8988T (cell line): Measurements from ENCODE around the gene ATP13A3.
"Not testable (repeated sequence)": the region's sequence is repeated elsewhere in the genome, so short reads cannot be mapped to it uniquely, and the experiment has no call there.

Source experiments
- DNase-seq: peaks from one replicate; pipeline ENCODE4 v3.0.0; 2011

Gene ATP13A3

DNA sequence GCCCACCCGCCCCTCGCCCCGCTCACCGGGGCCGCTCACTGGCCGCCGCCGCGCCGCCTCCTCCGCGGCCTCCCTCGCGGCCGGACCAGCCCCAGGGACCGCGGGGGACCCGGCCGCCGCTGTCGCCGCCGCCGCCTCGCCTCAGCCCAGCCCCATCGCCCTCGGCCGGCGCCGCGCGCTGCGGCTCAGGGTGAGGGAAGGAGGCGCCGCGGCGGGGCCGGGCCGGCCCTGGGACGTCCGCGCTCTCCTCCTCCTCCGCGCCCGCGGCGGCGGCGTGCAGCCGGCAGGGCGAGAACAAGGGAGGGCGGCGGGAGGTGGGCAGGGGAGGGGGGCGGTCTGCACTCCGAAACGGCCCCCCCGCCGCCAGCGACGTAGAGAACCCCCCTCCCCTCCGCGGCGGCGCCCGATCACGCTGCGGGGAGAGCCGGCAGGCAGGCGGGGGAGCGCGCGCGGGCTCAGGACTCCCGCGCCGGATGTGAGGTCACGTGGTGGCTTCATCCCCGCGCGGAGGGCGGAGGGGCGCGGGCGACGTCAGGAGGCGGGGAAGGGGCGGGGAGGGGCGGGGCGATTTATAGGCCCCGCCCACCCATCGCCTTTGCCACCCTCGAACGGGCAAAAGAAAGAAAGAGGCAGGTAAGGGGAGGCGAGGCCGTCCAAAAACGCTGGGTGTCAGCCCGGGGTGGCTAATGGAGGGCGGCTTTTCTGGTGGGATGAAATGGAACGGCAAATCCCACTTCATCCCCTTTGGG, at the start of gene ATP13A3:
TSS of gene ATP13A3 (minus strand) at position 463 of the 749 bp plus-strand sequence. CDS start 24,812 bp downstream, outside the sequence.
- DNase-seq = peak; percentile 98

GRCh38 chr3:194535199-194535598, 48.4 kb upstream of the ATP13A3 start:
- not testable (repeated sequence) for DNase-seq

DNA sequence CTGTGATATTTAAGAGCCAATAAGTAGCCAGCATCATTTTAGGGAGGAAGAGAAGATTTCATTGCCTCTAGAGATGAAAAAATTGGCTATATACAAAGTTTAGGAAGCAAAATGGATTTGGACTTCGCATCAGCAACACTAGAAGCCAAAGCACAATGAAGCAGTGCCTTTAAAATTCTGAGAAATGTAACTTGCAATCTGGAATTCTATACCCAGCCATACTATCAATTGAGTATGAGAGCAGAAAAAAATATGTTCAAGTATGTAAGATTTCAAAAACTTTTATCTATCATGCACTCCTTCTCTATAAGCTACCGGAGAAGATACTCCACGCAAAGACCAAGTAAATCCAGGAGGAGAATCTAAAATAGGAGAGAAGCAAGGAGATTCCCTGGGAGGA, 47.4 kb upstream of the ATP13A3 start:
- no peak for DNase-seq

DNA sequence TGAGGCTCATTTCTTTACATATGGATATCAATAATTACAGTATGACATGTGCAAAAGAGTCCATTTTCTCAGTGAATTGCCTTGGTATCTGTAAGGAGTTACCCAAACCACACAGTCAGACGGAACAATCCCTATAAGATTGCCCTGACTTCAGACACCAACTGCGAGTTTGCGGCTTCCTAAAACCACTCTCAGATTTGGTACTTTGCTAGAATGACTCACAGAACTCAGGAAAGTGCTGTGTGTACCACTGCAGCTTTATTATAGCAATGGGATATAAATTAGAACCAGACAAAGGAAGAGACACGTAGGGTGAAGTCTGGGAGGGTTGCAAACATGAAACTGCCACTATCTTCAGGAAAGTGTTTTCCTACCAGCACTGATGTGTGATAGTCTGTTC, 45.8 kb upstream of the ATP13A3 start:
- no peak for DNase-seq

- no peak for DNase-seq
Observed at GRCh38 chr3:194527726-194528125, 40.9 kb upstream of the ATP13A3 start.

GRCh38 chr3:194526164-194526563, 39.4 kb upstream of the ATP13A3 start:
- DNase-seq = no peak

DNA sequence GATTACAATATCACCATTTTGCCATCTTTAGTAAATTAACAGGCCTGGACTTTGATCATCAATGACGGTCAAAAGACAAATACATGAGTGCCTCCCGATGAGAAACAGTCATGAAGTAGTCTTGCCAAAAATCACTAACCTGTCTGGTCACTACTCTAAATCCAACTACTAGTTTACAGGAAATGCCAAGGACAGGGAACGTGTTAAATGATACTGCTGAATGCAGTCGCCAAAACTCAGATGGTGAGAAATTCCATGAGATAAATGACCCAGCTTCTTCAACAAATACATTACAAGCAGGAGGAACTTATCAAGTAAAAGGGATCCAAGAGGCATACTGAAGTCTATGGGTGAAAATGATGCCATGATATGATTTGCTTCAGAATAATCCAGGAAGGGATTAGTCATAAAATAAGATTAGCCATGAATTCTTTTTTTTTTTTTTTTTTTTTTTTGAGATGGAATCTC, 35.8 kb upstream of the ATP13A3 start:
- DNase-seq = no peak

DNA sequence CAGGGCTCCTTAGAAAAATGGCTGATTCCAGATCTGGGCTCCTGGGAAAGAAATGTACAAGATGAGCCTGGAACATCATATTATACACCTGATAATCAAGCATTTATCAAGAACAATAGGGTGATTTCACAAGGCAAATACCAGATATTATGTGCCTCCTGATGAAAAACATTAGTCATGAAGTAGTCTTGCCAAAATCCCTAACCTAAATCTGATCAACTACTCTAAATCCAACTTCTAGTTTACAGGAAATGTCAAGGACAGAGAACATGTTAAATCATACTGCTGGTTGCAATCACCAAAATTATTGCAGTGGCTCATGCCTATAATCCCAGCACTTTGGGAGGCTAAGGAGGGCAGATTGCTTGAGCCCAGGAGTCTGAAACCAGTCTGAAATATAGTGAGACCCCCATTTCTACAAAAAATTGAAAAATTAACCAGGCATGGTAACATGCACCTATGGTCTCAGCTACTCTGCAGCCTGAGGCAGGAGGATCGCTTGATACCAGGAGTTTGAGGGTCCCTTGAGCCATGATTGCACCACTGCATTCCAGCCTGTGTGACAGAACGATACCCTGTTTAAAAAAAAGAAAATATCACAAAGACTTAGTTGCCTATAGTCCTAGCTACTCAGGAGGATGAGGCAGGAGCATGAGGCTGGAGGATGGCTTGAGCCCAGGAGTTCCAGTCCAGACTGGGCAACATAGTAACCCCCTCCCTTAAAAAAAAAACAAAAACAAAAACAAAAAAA, 34.9 kb upstream of the ATP13A3 start:
- DNase-seq = no peak

- not testable (repeated sequence) for DNase-seq
Observed at GRCh38 chr3:194520682-194521162, 33.9 kb upstream of the ATP13A3 start.

- DNase-seq = not testable (repeated sequence)
Observed at GRCh38 chr3:194520201-194520600, 33.4 kb upstream of the ATP13A3 start.

GRCh38 chr3:194518652-194519051, 31.9 kb upstream of the ATP13A3 start:
- no peak for DNase-seq

- DNase-seq = no peak
Observed at GRCh38 chr3:194517333-194517732, 30.5 kb upstream of the ATP13A3 start.

DNA sequence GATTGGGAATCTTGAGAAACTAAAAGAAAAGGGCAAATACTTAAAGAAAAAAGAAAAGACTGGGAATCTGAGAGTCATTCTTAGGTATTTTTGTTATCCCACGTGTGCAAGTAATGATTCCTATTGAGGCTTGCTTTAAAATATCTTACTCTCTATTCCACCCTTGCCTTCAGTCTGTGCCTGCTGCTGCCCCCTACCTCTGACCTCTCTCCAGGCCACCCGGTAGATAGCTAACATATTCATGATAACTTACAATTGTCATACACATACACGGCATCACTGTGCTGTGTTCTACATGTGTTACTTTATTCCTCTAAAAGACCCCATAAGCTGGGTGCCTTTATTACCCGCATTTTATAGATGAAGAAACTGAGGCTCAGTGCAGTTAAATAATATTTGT, 27.8 kb upstream of the ATP13A3 start:
- DNase-seq = no peak

DNA sequence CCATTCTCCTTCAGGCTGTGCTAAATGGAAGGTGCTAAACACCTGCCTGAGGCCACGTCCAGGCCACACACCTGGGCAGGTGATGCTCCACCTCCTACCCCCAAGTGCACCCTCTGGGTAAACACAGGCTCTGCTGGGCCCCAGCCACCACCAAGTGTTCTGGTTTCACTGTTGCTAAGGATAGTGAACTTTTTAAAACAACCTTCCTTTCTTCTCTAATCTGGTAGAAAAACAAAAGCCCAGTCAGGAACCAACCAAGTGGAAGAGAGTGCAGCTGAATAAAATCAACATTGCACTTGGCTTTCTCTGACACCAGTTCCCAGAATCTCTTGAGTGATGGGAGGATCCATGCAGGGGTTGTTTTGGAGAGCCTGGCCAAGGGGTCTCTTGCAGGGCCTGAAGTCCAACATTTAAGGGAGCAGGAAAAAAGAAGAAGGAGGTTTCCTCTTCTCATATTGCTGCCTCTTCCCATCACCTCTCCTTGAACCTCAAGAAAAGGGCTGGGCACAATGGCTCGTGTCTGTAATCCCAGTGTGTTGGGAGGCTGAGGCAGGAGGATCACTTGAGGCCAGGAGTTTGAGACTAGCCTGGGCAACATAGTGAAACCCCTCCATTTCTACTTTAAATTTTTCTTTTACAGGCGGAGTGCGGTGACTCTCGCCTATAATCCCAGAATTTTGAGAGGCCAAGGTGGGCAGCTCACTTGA, 26.2 kb upstream of the ATP13A3 start:
- DNase-seq = no peak

DNA sequence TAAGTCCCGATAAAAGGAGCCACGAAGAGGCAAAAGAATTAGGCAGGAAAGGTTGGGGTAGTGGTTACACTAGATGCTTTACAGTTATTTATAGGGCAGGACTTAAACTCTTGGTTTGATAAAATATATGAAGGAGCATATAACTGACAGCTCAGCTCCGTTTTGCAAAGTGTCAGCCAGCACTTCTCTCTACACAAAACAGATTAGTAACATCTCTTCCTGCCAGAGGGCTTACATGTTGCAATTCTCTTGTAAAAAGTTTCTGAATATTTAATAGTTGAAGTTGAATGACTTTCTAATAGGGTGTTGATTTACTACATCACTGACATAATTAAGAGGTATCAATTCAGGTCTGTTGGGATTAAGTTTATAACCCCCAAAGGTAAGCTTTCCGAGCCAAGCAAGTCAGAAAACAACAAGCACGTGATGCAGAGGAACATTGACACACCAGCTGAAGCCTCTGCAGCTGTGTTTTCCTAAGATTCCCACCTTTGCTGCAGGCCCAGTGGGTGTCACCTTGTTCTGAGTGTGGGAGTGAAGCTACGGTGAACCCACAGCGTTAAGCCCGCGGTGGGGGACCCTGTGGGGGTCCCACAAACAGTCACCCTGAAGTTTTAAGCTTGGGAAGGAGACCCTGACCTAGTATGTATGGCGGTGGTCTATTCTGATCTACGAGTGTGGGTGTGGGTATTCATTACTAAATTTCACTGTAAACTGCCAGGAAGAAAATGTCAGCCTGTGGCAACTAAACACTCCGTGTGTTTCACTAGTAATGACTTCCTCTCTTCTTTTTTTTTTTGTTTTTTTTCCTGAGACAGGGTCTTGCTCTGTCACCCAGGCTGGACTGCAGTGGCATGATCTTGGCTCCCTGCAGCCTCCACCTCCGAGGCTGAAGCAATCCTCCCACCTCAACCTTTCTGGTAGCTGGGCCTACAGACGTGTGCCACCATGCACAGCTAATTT, 22.0 kb upstream of the ATP13A3 start:
- DNase-seq = no peak

- no peak for DNase-seq
Observed at GRCh38 chr3:194507571-194507970, 20.8 kb upstream of the ATP13A3 start.

DNA sequence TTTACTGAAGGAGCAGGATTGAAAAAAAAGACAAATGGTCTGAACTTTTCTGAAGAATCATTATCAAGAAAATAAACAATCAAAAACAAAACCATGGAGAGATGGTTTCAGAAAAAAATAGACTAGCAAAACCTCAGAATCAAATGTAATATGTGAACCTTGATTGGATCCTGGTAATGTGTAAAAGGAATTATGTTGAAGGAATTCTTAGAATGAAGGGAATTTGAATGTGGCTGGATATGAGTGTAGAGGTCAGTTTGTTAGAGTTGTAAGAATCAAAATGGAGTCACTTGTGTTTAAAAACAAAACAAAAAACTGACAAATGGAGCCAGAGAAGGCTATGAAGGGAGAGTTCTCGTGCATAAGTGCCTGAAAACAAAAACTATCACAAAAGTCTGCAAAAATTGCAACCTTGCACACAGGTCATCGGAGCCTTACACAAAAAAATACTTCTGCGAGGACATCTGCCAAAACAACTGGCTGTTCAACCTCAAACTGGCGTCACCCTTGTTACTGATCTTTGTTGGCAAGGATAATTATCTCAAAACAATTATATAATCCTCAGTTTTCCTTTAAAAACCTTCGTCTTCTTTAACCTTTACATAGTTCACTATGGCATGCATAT, 19.1 kb upstream of the ATP13A3 start:
- no peak for DNase-seq

DNA sequence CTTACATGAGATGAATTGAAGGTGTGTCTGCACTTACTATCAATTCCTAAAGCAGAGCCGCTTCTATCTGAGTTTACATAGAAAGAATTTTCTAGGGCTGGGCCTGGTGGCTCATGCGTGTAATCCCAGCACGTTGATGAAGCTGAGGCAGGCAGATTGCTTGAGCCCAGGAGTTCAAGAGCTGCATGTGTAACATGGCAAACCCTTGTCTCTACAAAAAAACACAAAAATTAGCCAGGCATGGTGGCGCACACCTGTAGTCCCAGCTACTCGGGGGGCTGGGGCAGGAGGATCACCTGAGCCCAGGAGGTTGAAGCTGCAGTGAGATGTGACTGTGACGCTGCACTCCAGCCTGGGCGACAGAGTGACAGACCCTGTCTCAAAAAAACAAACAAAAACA, 18.1 kb upstream of the ATP13A3 start:
- no peak for DNase-seq

- no peak for DNase-seq
Observed at GRCh38 chr3:194504146-194504545, 17.3 kb upstream of the ATP13A3 start.

- no peak for DNase-seq
Observed at GRCh38 chr3:194503081-194503531, 16.3 kb upstream of the ATP13A3 start.

DNA sequence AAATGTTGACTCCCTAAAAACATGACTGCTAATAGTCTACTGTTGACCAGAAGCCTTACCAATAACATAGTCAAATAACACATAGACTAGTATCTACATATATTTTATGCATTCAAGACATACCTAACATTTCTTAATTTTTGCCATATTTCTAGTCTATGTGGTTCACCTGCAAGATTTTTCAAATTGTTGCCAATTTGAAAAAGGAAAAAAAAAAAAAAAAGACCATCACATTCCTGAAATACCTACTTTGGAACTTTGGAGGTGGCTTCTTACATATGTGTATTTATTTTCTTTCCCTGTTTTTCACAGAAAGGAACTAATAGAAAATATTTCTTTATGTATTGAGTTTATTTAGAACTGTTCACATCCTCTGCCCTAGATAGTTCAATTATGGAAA, 13.4 kb upstream of the ATP13A3 start:
- no peak for DNase-seq

- not testable (repeated sequence) for DNase-seq
Observed at GRCh38 chr3:194499516-194499915, 12.7 kb upstream of the ATP13A3 start.
